Progenitor cell of endocrine pancreas (in vitro differentiated cells): ENCODE measurements around the gene ZNF850. TPM values are rescaled to one million over a fixed set of nuclear protein-coding genes. Genes with fewer than 3 reads are reported as not detected.
A peak's percentile ranks its signal among the peaks of the same experiment; 100 is the strongest.

Experiments
- DNase-seq: peaks from one replicate; pipeline ENCODE4 v3.0.0; 2021; ENCODE audit warnings: low spot score; ENCODE audit not compliant: unreplicated experiment
- H3K27ac Mint-ChIP-seq: 2 replicates; pipeline ENCODE4 v1.8.0; 2021; ENCODE audit warnings: mild to moderate bottlenecking, moderate library complexity, mixed read lengths
- H3K27me3 Mint-ChIP-seq: 2 replicates; pipeline ENCODE4 v1.8.0; 2021; ENCODE audit warnings: mixed read lengths
- H3K36me3 Mint-ChIP-seq: 2 replicates; pipeline ENCODE4 v1.8.0; 2022; ENCODE audit warnings: mixed read lengths; ENCODE audit not compliant: insufficient read depth
- H3K4me1 Mint-ChIP-seq: 2 replicates; pipeline ENCODE4 v1.8.0; 2021; ENCODE audit warnings: low read depth, mixed read lengths
- H3K4me3 Mint-ChIP-seq: 2 replicates; pipeline ENCODE4 v1.8.0; 2021; ENCODE audit warnings: low read depth, mild to moderate bottlenecking, moderate library complexity, mixed read lengths
- H3K9me3 Mint-ChIP-seq: 2 replicates; pipeline ENCODE4 v1.8.0; 2021; ENCODE audit warnings: low read depth, mixed read lengths
- CTCF ChIP-seq: fragments of 200-600 bp; sonication (generic); IDR thresholded peaks from one replicate; pipeline ENCODE4 v1.5.0; 2021; ENCODE audit warnings: antibody characterized with exemption, mild to moderate bottlenecking; ENCODE audit not compliant: unreplicated experiment
- total RNA-seq: library from RNA; stranded (reverse); gene quantifications from 2 replicates; pipeline ENCODE4 v1.2.1, GENCODE V29; 2021

ZNF850 gene
- total RNA-seq, 1 donor from 2014 or later: 17.6 TPM

- Mint-ChIP-seq H3K27me3 (no peaks in the 10 kb centered on the region), H3K4me3 (peak overlapping the region; percentile 100), H3K9me3 (no peaks in the 10 kb centered on the region), H3K4me1 (peaks cover 24% of the 10 kb centered on the region), H3K36me3 (peaks cover 18% of the 10 kb centered on the region), H3K27ac (peak overlapping the region; percentile 37)
- no peak for DNase-seq
- TF ChIP-seq CTCF: no peak
Measured at GRCh38 chr19:36668646-36669045, 104.0 kb downstream of the ZNF850 start.

- H3K27me3 Mint-ChIP-seq: no peaks in the 10 kb centered on the region
- peak overlapping the region; percentile 100 for H3K4me3 Mint-ChIP-seq
- peak overlapping the region; percentile 91 for H3K27ac Mint-ChIP-seq
- DNase-seq: no peak
- H3K4me1 Mint-ChIP-seq: peaks cover 24% of the 10 kb centered on the region
- H3K36me3 Mint-ChIP-seq: peaks cover 24% of the 10 kb centered on the region
- no peaks in the 10 kb centered on the region for H3K9me3 Mint-ChIP-seq
- no peak for TF ChIP-seq CTCF
Measured at GRCh38 chr19:36665832-36666231, 106.8 kb downstream of the ZNF850 start.

Other genes with a start within 250 kb of the ZNF850 start
- gene ZNF260, start 244.5 kb downstream of the ZNF850 start, total RNA-seq: 38.3 and 45.4 TPM in 2 replicates
- gene ZNF529, start 199.5 kb downstream of the ZNF850 start, total RNA-seq: 19.7 and 24.3 TPM in 2 replicates
- gene ZNF382, start 167.5 kb downstream of the ZNF850 start, total RNA-seq: 21.4 and 21.6 TPM in 2 replicates
- gene ZNF461, start 106.0 kb downstream of the ZNF850 start, total RNA-seq: 12.2 and 14.7 TPM in 2 replicates
- 13.2 and 13.5 TPM in 2 replicates for gene ZNF567, start 85.2 kb downstream of the ZNF850 start, total RNA-seq
- 12.1 and 13.7 TPM in 2 replicates for gene ZNF790, start 65.6 kb upstream of the ZNF850 start, total RNA-seq
- 14.7 and 17.8 TPM in 2 replicates for gene ZNF345, start 78.1 kb upstream of the ZNF850 start, total RNA-seq
- gene ZNF829, start 143.5 kb upstream of the ZNF850 start, total RNA-seq: 3.9 and 4.8 TPM in 2 replicates
- gene ZNF568, start 143.5 kb upstream of the ZNF850 start, total RNA-seq: 9.0 and 10.3 TPM in 2 replicates